GM19240 (cell line): Measurements from ENCODE around the gene NPPB.

Experiments used
- DNase-seq: peaks from one replicate; pipeline ENCODE4 v3.0.0; 2011; ENCODE audit warnings: low spot score; ENCODE audit not compliant: insufficient read length

NPPB gene

DNA sequence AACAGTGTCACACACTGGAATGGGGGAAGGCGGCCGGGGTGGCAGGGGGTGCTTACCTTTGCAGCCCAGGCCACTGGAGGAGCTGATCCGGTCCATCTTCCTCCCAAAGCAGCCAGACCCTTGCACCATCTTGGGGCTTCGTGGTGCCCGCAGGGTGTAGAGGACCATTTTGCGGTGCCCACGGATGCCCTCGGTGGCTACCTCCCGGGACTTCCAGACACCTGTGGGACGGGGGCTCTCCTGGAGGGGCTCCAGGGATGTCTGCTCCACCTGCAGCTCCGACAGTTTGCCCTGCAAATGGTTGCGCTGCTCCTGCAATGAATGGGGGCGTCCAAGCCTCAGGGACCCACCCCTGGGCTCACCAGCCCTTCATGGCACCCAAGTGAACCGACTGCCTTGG is 587 bp downstream of the NPPB start:
- no peak for DNase-seq

DNA sequence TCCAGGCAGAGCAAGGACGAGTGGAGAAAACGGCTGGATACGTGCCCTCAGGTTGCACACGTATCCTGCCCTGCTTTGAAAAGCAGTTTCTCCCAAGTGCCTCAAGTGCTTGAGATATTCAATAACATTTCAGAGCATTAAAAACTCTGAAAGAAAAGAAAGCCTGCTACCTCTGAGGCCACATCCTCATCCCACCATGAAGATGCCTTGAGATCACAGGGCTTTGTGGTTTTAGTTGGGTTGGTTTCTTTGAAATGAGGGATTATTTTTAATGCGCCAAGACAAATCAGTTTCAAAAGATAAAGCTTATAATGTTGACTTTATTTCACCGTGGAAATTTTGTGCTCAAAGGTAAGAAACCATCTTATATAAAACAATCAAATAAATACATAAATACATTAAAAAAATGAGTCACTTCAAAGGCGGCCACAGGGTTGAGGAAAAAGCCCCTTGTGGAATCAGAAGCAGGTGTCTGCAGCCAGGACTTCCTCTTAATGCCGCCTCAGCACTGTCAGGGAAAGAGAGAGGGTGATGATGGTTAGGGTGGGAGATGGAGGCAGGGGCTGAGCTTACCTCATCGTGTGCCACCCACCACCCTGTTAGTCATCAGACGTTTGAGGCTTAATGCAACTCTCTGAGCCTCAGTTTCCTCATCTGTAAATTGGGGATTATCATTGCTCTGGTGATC is 1.4 kb downstream of the NPPB start:
- no peak for DNase-seq

GRCh38 chr1:11856698-11857097 is 2.0 kb downstream of the NPPB start:
- no peak for DNase-seq

DNA sequence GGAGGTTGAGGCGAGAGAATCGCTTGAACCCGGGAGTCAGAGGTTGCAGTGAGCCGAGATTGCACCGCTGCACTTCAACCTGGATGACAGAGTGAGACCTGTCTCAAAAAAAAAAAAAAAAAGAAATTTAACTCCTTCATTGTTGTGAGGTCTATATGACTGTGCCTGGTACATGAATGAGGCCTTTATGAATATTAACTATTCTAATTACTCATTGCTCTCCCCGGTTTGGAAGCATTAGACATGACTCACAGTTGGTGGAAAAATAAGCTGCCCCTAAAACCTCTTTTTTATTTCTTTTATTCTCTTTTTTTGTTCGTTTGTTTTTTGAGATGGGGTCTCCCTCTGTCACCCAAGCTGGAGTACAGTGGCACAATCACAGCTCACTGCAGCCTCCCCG is 3.3 kb downstream of the NPPB start:
- DNase-seq, result no peak

DNA sequence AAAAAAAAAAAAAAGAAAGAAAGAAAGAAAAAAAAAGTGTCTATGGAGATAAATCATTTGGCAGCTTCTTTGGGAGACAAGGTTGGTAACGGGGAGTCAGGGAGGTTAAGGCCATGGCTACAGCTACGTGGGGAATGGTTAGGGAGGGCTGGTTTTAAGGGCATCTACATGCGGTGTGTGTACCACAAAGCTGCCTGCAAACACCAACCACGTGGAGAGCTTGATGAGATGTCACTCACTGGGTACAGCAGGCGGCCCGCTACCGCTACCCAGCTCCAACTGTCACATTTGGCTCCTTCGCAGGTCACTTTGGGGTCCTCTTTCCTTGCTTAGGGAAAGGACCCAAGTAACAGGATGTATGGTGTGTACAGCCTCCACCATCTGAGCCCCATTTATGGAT is 4.2 kb downstream of the NPPB start:
- no peak for DNase-seq

DNA sequence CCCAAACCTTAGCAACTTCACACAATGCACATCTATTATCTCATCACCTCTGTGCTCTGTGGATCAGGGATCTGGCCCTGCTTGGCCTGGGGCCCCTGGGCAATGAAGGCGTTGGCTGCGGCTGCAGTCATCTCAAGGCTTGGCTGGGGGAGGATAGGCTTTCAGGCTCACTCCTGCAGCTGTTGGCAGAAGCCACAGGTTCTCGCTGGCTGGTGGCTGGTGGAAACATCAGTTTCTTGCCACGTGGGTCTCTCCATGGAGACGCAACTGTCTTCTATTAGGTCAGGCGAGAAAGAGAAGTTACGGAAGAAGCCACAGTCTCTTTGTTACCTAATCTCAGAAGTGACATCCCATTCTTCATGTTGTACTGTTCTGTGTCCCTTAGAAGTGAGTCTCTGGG is 7.6 kb downstream of the NPPB start:
- DNase-seq, result no peak

GRCh38 chr1:11850156-11850555 is 8.6 kb downstream of the NPPB start:
- DNase-seq, result no peak

DNA sequence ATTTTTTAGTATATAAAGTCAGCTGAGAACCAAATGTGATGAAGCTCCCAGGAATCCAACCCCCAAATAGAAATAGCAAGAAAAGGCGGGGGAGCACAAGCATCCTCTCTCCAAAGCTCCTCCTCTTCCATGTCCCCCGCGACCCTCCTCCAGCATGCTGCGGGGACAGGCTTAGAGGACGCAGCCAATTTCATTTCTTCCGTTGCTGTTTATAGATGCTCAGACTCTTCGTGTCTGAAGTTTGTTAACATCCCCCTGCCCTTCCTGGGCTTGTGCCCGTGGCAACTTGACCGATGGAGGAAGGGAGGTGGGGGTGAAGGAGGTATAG is 10.4 kb downstream of the NPPB start:
- no peak for DNase-seq

GRCh38 chr1:11847667-11848372 is 10.9 kb downstream of the NPPB start, which contains the start of gene NPPA:
TSS of gene NPPA (minus strand) at chr1:11847783. CDS start at chr1:11847684, 99 bp downstream.
- DNase-seq, result no peak

GRCh38 chr1:11845641-11846335 is 13.0 kb downstream of the NPPB start:
- no peak for DNase-seq

GRCh38 chr1:11842154-11843041 is 16.3 kb downstream of the NPPB start:
- DNase-seq, result no peak

- DNase-seq, result no peak
These were observed 17.2 kb downstream of the NPPB start for GRCh38 chr1:11841245-11842153.

- no peak for DNase-seq
These were observed 18.7 kb downstream of the NPPB start for GRCh38 chr1:11839727-11840705.

DNA sequence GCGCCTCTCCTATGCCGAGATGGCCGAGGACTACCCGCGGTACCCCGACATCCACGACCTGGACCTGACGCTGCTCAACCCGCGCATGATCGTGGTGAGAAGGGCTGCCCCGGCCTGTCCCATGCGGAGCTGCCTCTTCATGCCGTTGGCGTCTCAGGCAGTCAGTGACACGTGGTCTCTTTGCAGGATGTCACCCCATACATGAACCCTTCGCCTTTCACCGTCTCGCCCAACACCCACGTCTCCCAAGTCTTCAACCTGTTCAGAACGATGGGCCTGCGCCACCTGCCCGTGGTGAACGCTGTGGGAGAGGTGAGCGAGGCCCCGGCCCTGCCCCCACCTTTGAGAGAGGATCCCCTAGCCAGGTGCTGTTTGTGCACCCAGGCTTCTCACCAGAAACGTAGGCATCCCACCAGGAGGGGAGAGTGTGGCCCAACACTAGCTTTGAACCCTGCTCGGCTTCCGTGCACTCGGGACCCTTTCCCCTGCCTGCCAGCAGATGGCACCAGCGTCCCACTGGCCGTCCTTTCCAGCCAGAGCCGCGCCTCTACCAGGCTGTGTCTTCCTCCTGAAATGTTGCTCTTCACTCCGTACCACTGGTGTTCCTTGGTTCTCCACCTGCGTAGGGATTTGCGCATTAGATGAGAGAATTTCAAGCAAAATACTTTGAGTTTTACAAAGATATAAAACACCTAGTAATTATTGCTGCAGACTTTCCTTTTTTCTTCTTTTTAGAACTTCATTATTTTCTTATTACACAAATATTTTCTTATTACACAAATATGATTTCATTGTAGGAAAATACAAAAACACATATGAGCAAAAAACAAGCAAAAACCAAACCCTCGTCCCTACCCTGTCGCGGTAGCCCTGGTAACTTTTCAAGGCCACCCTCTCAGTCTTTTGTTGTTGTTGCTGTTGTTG is 20.1 kb downstream of the NPPB start:
- DNase-seq, result peak; percentile 87

GRCh38 chr1:11837767-11838348 is 20.9 kb downstream of the NPPB start:
- no peak for DNase-seq

DNA sequence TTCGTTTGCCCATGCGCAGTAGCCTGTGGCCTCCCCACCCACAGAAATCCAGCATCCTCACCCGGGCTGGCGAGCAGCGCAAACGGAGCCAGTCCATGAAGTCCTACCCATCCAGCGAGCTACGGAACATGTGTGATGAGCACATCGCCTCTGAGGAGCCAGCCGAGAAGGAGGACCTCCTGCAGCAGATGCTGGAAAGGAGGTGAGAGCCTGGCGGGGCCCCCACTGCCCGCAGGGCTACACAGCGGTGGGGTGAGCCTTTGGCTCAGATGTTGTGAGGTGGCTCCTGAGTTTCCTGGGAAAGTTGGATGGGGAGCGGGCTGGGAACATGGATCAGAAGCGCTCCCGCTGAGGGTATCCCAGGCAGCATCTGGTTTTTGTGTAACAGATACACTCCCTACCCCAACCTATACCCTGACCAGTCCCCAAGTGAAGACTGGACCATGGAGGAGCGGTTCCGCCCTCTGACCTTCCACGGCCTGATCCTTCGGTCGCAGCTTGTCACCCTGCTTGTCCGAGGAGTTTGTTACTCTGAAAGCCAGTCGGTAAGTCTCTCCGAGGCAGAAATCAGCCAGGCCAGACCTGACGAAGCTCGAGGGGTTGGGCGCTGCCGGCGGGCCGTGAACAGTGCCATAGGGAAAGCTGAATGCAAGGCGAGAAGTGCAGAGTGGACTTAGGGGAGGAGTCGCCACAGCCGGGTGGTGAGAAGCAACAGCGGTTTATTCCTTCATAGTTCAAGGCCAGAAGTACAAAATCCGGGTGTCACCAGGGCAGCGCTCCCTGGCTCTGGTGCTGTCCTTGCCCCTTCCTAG is 21.6 kb downstream of the NPPB start:
- DNase-seq, result no peak
